Measurements from ENCODE around the gene SPDYE2. TPM values are rescaled to one million over a fixed set of nuclear protein-coding genes. Genes with fewer than 3 reads are reported as not detected.
"Not testable (repeated sequence)": the region's sequence is repeated elsewhere in the genome, so short reads cannot be mapped to it uniquely, and the experiment has no call there.

Gene SPDYE2
- total and polyA plus RNA-seq, 10 of the 15 experiments (the other 5 are each of a cell fraction or from before 2014, with no cell fraction given) = 0.16 to 6.4 (median 2.3) TPM; not detected in 6

- peak; percentile 81 for ATAC-seq
- H3K36me3 ChIP-seq (ENCODE audit: control insufficient read depth in 2 of 2, insufficient read depth in 2 of 2, low read length in 1 of 2); H3K79me2 ChIP-seq (ENCODE audit: control insufficient read depth, insufficient read depth, low read length); FAIRE-seq; H3K27ac ChIP-seq (ENCODE audit: control insufficient read depth, insufficient read depth); RAD21 ChIA-PET (ENCODE audit: unreplicated experiment); H3K4me3 ChIP-seq; H4K20me1 ChIP-seq (ENCODE audit: control insufficient read depth, insufficient read depth); DNase-seq (ENCODE audit: low read depth, low spot score); CTCF ChIA-PET; H3K4me1 ChIP-seq (ENCODE audit: control insufficient read depth, insufficient read depth, low read length); H3K4me2 ChIP-seq (ENCODE audit: control insufficient read depth, insufficient read depth); POLR2A ChIA-PET; in situ Hi-C loops (cut with MboI); H3K27me3 ChIP-seq (replicated peaks in 1 of 2; ENCODE audit: control insufficient read depth in 2 of 2, insufficient read depth in 2 of 2, low read length in 1 of 2); H3K9me3 ChIP-seq (replicated peaks; ENCODE audit: control insufficient read depth, insufficient read depth, low read length); intact Hi-C loops (cut with micrococcal nuclease; ENCODE audit: unreplicated experiment); SMC1A ChIA-PET (ENCODE audit: uncharacterized antibody, unreplicated experiment); H3K9ac ChIP-seq (ENCODE audit: control insufficient read depth, insufficient read depth, low read length); H2AFZ ChIP-seq (ENCODE audit: control insufficient read depth, low read depth, low read length); BruUV-seq (replicated peaks): not testable (repeated sequence)
- WGBS (ENCODE audit: insufficient coverage, insufficient replicate concordance, low lambda C conversion rate, missing lambda C conversion rate) = no CpG with 5 or more reads among the region's 9 CpGs
Observed at GRCh38 chr7:102589857-102590256, 38.8 kb downstream of the SPDYE2 start.

GRCh38 chr7:102592477-102593019 lies 41.5 kb downstream of the SPDYE2 start:
- DNase-seq (ENCODE audit: low read depth, low spot score); intact Hi-C loops (cut with micrococcal nuclease; ENCODE audit: unreplicated experiment); in situ Hi-C loops (cut with MboI); H3K4me1 ChIP-seq (ENCODE audit: control insufficient read depth, insufficient read depth, low read length); H3K79me2 ChIP-seq (ENCODE audit: control insufficient read depth, insufficient read depth, low read length); H3K4me3 ChIP-seq; H3K36me3 ChIP-seq (ENCODE audit: control insufficient read depth in 2 of 2, insufficient read depth in 2 of 2, low read length in 1 of 2); BruUV-seq (replicated peaks); H4K20me1 ChIP-seq (ENCODE audit: control insufficient read depth, insufficient read depth); SMC1A ChIA-PET (ENCODE audit: uncharacterized antibody, unreplicated experiment); H2AFZ ChIP-seq (ENCODE audit: control insufficient read depth, low read depth, low read length); FAIRE-seq; CTCF ChIA-PET; H3K9me3 ChIP-seq (replicated peaks; ENCODE audit: control insufficient read depth, insufficient read depth, low read length); H3K27ac ChIP-seq (ENCODE audit: control insufficient read depth, insufficient read depth); POLR2A ChIA-PET; H3K9ac ChIP-seq (ENCODE audit: control insufficient read depth, insufficient read depth, low read length); RAD21 ChIA-PET (ENCODE audit: unreplicated experiment); H3K4me2 ChIP-seq (ENCODE audit: control insufficient read depth, insufficient read depth); H3K27me3 ChIP-seq (replicated peaks in 1 of 2; ENCODE audit: control insufficient read depth in 2 of 2, insufficient read depth in 2 of 2, low read length in 1 of 2): not testable (repeated sequence)
- 36% methylated on average over 8 of the region's 26 CpGs for WGBS (ENCODE audit: insufficient coverage, insufficient replicate concordance, low lambda C conversion rate, missing lambda C conversion rate)
- ATAC-seq = peak; percentile 79

- H3K9ac ChIP-seq (ENCODE audit: control insufficient read depth, insufficient read depth, low read length); SMC1A ChIA-PET (ENCODE audit: uncharacterized antibody, unreplicated experiment); H3K9me3 ChIP-seq (replicated peaks; ENCODE audit: control insufficient read depth, insufficient read depth, low read length); H3K4me2 ChIP-seq (ENCODE audit: control insufficient read depth, insufficient read depth); CTCF ChIA-PET; RAD21 ChIA-PET (ENCODE audit: unreplicated experiment); H3K27ac ChIP-seq (ENCODE audit: control insufficient read depth, insufficient read depth); H4K20me1 ChIP-seq (ENCODE audit: control insufficient read depth, insufficient read depth); H3K4me3 ChIP-seq; in situ Hi-C loops (cut with MboI); H3K27me3 ChIP-seq (replicated peaks in 1 of 2; ENCODE audit: control insufficient read depth in 2 of 2, insufficient read depth in 2 of 2, low read length in 1 of 2); FAIRE-seq; intact Hi-C loops (cut with micrococcal nuclease; ENCODE audit: unreplicated experiment); H2AFZ ChIP-seq (ENCODE audit: control insufficient read depth, low read depth, low read length); H3K4me1 ChIP-seq (ENCODE audit: control insufficient read depth, insufficient read depth, low read length); H3K36me3 ChIP-seq (ENCODE audit: control insufficient read depth in 2 of 2, insufficient read depth in 2 of 2, low read length in 1 of 2); DNase-seq (ENCODE audit: low read depth, low spot score); POLR2A ChIA-PET; H3K79me2 ChIP-seq (ENCODE audit: control insufficient read depth, insufficient read depth, low read length): not testable (repeated sequence)
- BruUV-seq (replicated peaks) = TSS peak; percentile 87
- ATAC-seq = peak; percentile 74
- WGBS (ENCODE audit: insufficient coverage, insufficient replicate concordance, low lambda C conversion rate, missing lambda C conversion rate) = no CpG with 5 or more reads among the region's 68 CpGs
Observed at GRCh38 chr7:102593637-102594334, 42.8 kb downstream of the SPDYE2 start.

- FAIRE-seq; H3K27me3 ChIP-seq (replicated peaks in 1 of 2; ENCODE audit: control insufficient read depth in 2 of 2, insufficient read depth in 2 of 2, low read length in 1 of 2); ATAC-seq; H3K4me3 ChIP-seq; RAD21 ChIA-PET (ENCODE audit: unreplicated experiment); H3K27ac ChIP-seq (ENCODE audit: control insufficient read depth, insufficient read depth); H3K4me2 ChIP-seq (ENCODE audit: control insufficient read depth, insufficient read depth); H3K9ac ChIP-seq (ENCODE audit: control insufficient read depth, insufficient read depth, low read length); H2AFZ ChIP-seq (ENCODE audit: control insufficient read depth, low read depth, low read length); H3K36me3 ChIP-seq (ENCODE audit: control insufficient read depth in 2 of 2, insufficient read depth in 2 of 2, low read length in 1 of 2); DNase-seq (ENCODE audit: low read depth, low spot score); CTCF ChIA-PET; H3K4me1 ChIP-seq (ENCODE audit: control insufficient read depth, insufficient read depth, low read length); intact Hi-C loops (cut with micrococcal nuclease; ENCODE audit: unreplicated experiment); H3K79me2 ChIP-seq (ENCODE audit: control insufficient read depth, insufficient read depth, low read length); H4K20me1 ChIP-seq (ENCODE audit: control insufficient read depth, insufficient read depth); SMC1A ChIA-PET (ENCODE audit: uncharacterized antibody, unreplicated experiment); in situ Hi-C loops (cut with MboI); H3K9me3 ChIP-seq (replicated peaks; ENCODE audit: control insufficient read depth, insufficient read depth, low read length); POLR2A ChIA-PET; BruUV-seq (replicated peaks): not testable (repeated sequence)
- WGBS (ENCODE audit: insufficient coverage, insufficient replicate concordance, low lambda C conversion rate, missing lambda C conversion rate) = 75% methylated on average over 2 of the region's 10 CpGs
Observed at GRCh38 chr7:102596036-102596435, 45.0 kb downstream of the SPDYE2 start.
